Metanephros (tissue), 2 donors: ENCODE measurements around the gene RAP2A. TPM values are rescaled to one million over a fixed set of nuclear protein-coding genes. Genes with fewer than 3 reads are reported as not detected.

Source experiments
- small RNA-seq: library from RNA; depleted of rRNA; stranded (forward); fragments of <200 nt; gene quantifications from one replicate; pipeline ENCODE3, GENCODE V24; 2014; ENCODE audit warnings: low replicate concordance
- total RNA-seq: library from RNA; depleted of rRNA; stranded (reverse); fragments of >200 nt; gene quantifications from one replicate; pipeline ENCODE4 v1.2.3, GENCODE V29; 2014

RAP2A gene
- total RNA-seq = 45.7 TPM

GRCh38 chr13:97433727-97434396 is at the start of gene RAP2A:
RAP2A (plus strand) TSS chr13:97434169; CDS start chr13:97434471, 302 bp downstream.

Small RNAs within 50 kb of the gene (small RNA-seq; reads per million reads assigned to genes)
- not detected for gene AL442067.1

Other genes with a start within 250 kb of the RAP2A start
- 65.6 TPM for gene MBNL2, start 211.8 kb upstream of the RAP2A start, total RNA-seq